Measurements from ENCODE around the gene ADH1B. TPM values are rescaled to one million over a fixed set of nuclear protein-coding genes. Genes with fewer than 3 reads are reported as not detected.
"Not testable (repeated sequence)": the region's sequence is repeated elsewhere in the genome, so short reads cannot be mapped to it uniquely, and the experiment has no call there.

The ADH1B gene
- total and polyA plus RNA-seq, 4 experiments from 2014 or later, result not detected

DNA sequence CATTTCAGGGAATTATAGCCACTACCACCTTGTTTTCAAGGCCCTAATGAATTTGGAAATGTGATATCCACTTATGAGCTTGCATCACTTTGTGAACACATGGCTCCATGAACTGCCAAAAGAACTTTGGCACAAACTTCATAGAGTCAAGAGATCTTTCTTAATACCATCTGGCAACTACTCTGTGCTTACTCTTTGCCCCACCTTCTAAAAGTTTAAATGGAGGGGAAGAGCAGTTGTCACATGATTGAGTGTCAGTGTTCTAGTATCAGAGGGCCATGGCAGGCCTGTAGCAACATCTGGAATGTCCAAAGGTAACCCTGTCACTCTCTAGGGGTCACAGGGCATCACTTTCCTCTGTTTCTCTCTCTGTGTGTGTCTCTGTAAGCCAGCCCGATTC is 2.6 kb upstream of the ADH1B start:
- Histone ChIP-seq H3K4me3 (ENCODE audit: low read length in 2 of 2) (no peak overlapping the region), H3K4me1 (ENCODE audit: insufficient read depth, low read length) (no peaks in the 10 kb centered on the region), H3K9me3 (ENCODE audit: control insufficient read depth in 1 of 2, low read length in 2 of 2) (no peaks in the 10 kb centered on the region), H3K27ac (ENCODE audit: low read depth, low read length) (no peak overlapping the region), H3K27me3 (ENCODE audit: insufficient read depth, low read length) (no peaks in the 10 kb centered on the region), H3K36me3 (ENCODE audit: insufficient read depth, low read length) (no peaks in the 10 kb centered on the region)
- Mint-ChIP-seq H3K4me3 (no peak overlapping the region), H3K4me1 (no peaks in the 10 kb centered on the region), H3K9me3 (peaks cover 0 to 8% (median 0%) of the 10 kb centered on the region in 8 donors), H3K27me3 (peaks cover 2 to 6% of the 10 kb centered on the region in 2 donors), H3K36me3 (no peaks in the 10 kb centered on the region), H3K27ac (no peak overlapping the region)
- intact Hi-C loops (cut with micrococcal nuclease), result no loop called here
- no peak for DNase-seq
- CTCF ChIA-PET (ENCODE audit: partially characterized antibody), result no interaction called here
- POLR2A ChIA-PET (ENCODE audit: partially characterized antibody), result no interaction called here

DNA sequence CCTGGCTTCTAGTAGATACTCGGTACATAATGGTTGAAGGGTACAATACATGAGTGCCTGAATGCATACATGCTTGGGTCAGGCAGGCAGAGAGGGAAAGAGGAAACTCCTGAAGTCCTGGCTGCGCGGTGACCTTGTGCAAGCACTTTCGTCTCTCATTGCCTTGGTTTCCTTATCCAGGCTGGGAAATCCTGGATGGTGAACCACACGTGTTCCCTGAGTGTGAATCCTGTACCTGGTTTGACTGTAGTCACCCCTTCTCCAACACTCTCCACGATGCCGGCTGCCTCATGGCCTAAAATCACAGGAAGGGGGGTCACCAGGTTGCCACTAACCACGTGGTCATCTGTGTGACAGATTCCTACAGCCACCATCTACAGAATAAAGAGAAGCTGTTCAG is 3.4 kb downstream of the ADH1B start:
- H3K27me3 Mint-ChIP-seq, result not testable (repeated sequence)

DNA sequence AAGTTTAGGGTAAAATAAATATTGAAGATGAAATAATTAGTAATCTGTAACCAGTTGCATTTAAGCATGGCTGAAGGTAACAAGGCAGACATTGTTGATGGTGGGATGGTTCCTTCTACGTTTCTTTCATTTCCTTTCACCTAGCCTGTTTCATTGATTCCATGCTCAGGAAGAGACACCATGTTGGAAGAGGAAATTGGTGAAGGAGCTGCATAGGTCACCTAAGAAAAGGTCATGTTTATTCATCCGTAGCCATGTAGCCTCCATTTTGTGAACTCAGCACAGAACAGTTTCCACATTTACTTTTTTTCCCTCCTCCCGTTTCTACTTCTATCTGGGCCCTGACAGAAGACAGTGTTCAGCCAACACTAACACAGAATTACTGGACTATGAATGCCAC is 3.8 kb downstream of the ADH1B start:
- CTCF ChIA-PET (ENCODE audit: partially characterized antibody), result no interaction called here
- no peak overlapping the region for H3K4me3 ChIP-seq (ENCODE audit: low read length in 2 of 2)
- DNase-seq, result no peak
- intact Hi-C loops (cut with micrococcal nuclease), result no loop called here
- no peaks in the 10 kb centered on the region for H3K4me1 ChIP-seq (ENCODE audit: insufficient read depth, low read length)
- peaks cover 1 to 6% of the 10 kb centered on the region in 2 donors for H3K27me3 Mint-ChIP-seq
- no peaks in the 10 kb centered on the region for H3K27me3 ChIP-seq (ENCODE audit: insufficient read depth, low read length)
- H3K4me1 Mint-ChIP-seq, result no peaks in the 10 kb centered on the region
- H3K4me3 Mint-ChIP-seq, result no peak overlapping the region
- no peak overlapping the region for H3K27ac ChIP-seq (ENCODE audit: low read depth, low read length)
- H3K9me3 ChIP-seq (ENCODE audit: control insufficient read depth in 1 of 2, low read length in 2 of 2), result no peaks in the 10 kb centered on the region
- no peaks in the 10 kb centered on the region for H3K36me3 Mint-ChIP-seq
- POLR2A ChIA-PET (ENCODE audit: partially characterized antibody), result no interaction called here
- no peaks in the 10 kb centered on the region for H3K9me3 Mint-ChIP-seq
- H3K36me3 ChIP-seq (ENCODE audit: insufficient read depth, low read length), result no peaks in the 10 kb centered on the region
- no peak overlapping the region for H3K27ac Mint-ChIP-seq

More for the DNA sequence above, 3.4 kb downstream of the ADH1B start:
- H3K27me3 ChIP-seq (ENCODE audit: insufficient read depth, low read length); H3K36me3 Mint-ChIP-seq; DNase-seq; H3K27ac ChIP-seq (ENCODE audit: low read depth, low read length); H3K4me3 ChIP-seq (ENCODE audit: low read length in 2 of 2); H3K27ac Mint-ChIP-seq; POLR2A ChIA-PET (ENCODE audit: partially characterized antibody); H3K4me3 Mint-ChIP-seq; intact Hi-C loops (cut with micrococcal nuclease); H3K9me3 ChIP-seq (ENCODE audit: control insufficient read depth in 1 of 2, low read length in 2 of 2); H3K36me3 ChIP-seq (ENCODE audit: insufficient read depth, low read length); CTCF ChIA-PET (ENCODE audit: partially characterized antibody); H3K4me1 ChIP-seq (ENCODE audit: insufficient read depth, low read length); H3K4me1 Mint-ChIP-seq; H3K9me3 Mint-ChIP-seq: not testable (repeated sequence)

DNA sequence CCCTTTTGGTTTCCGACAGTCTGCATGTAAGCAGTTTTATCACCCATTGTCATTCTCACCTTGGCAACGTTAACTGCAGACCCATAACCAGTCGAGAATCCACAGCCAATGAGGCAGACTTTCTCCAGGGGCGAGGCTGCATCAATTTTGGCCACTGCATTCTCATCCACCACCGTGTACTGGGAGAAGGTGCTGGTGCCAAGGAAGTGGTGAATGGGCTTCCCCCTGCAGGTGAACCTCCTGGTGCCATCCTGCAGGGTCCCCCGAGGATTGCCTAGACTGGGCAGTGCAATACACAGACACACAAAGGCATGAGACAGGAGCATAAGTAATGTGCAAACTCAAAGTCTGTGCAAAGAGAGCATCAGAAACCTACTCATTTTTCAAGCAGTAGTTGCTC is 5.4 kb downstream of the ADH1B start:
- H3K27ac ChIP-seq (ENCODE audit: low read depth, low read length), result no peak overlapping the region
- no peak for DNase-seq
- Mint-ChIP-seq H3K27ac (no peak overlapping the region), H3K36me3 (no peaks in the 10 kb centered on the region), H3K4me1 (no peaks in the 10 kb centered on the region), H3K9me3 (no peaks in the 10 kb centered on the region), H3K27me3 (peaks cover 1 to 9% of the 10 kb centered on the region in 2 donors), H3K4me3 (no peak overlapping the region)
- H3K4me3 ChIP-seq (ENCODE audit: low read length in 2 of 2), result no peak overlapping the region
- no peaks in the 10 kb centered on the region for H3K4me1 ChIP-seq (ENCODE audit: insufficient read depth, low read length)
- ChIA-PET POLR2A (ENCODE audit: partially characterized antibody) (no interaction called here), CTCF (ENCODE audit: partially characterized antibody) (no interaction called here)
- no peaks in the 10 kb centered on the region for H3K27me3 ChIP-seq (ENCODE audit: insufficient read depth, low read length)
- intact Hi-C loops (cut with micrococcal nuclease), result no loop called here
- H3K9me3 ChIP-seq (ENCODE audit: control insufficient read depth in 1 of 2, low read length in 2 of 2), result no peaks in the 10 kb centered on the region
- no peaks in the 10 kb centered on the region for H3K36me3 ChIP-seq (ENCODE audit: insufficient read depth, low read length)

DNA sequence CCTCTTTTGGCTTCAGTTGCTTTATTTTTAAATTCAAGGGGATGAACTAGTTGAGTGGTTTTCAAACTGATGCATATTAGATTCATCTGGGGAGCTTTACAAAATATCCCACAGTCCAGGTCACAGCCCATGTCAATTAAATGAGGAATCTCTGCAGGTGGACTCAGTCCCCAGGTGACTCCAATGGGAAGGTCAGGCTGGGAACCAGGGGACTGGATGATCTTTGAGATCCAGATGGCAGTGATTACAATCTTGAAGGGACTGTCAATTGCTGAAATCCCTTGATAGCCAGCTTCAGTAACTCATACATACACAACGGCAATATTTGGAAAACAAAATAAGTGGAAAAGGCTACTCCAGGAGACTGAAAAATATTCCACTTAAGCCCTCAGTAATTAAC is 7.0 kb downstream of the ADH1B start:
- Mint-ChIP-seq H3K27me3 (peaks cover 2 to 5% of the 10 kb centered on the region in 2 donors), H3K9me3 (no peaks in the 10 kb centered on the region), H3K4me1 (no peaks in the 10 kb centered on the region), H3K27ac (no peak overlapping the region), H3K4me3 (no peak overlapping the region), H3K36me3 (no peaks in the 10 kb centered on the region)
- H3K27ac ChIP-seq (ENCODE audit: low read depth, low read length), result no peak overlapping the region
- no peaks in the 10 kb centered on the region for H3K9me3 ChIP-seq (ENCODE audit: control insufficient read depth in 1 of 2, low read length in 2 of 2)
- intact Hi-C loops (cut with micrococcal nuclease), result no loop called here
- CTCF ChIA-PET (ENCODE audit: partially characterized antibody), result no interaction called here
- H3K4me1 ChIP-seq (ENCODE audit: insufficient read depth, low read length), result no peaks in the 10 kb centered on the region
- no peaks in the 10 kb centered on the region for H3K27me3 ChIP-seq (ENCODE audit: insufficient read depth, low read length)
- H3K4me3 ChIP-seq (ENCODE audit: low read length in 2 of 2), result no peak overlapping the region
- DNase-seq, result no peak
- H3K36me3 ChIP-seq (ENCODE audit: insufficient read depth, low read length), result no peaks in the 10 kb centered on the region
- POLR2A ChIA-PET (ENCODE audit: partially characterized antibody), result no interaction called here

DNA sequence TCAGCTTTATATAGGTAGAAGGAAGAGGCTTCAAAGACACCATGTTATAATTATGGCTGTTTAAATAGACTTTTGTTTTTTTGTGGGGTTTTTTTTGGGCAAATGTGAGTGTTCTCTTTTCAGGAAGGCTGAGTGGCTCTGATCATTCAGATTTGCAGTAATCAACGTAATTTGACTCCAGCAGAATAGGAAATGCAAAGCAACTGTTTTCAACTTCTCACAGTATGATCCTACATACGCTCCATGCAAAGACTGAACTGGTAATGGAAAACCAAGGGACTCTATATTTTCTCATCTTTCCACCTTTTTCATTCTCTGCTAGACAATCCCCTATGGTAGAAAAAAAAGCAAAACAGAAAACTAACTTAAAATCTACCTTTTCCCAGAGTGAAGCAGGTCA is 10.8 kb downstream of the ADH1B start:
- DNase-seq, result no peak
- CTCF ChIA-PET (ENCODE audit: partially characterized antibody), result no interaction called here
- Mint-ChIP-seq H3K27me3 (peaks cover 1 to 3% of the 10 kb centered on the region in 2 donors), H3K9me3 (no peaks in the 10 kb centered on the region), H3K4me1 (no peaks in the 10 kb centered on the region), H3K27ac (no peak overlapping the region), H3K36me3 (no peaks in the 10 kb centered on the region), H3K4me3 (no peak overlapping the region)
- no peaks in the 10 kb centered on the region for H3K9me3 ChIP-seq (ENCODE audit: control insufficient read depth in 1 of 2, low read length in 2 of 2)
- H3K27ac ChIP-seq (ENCODE audit: low read depth, low read length), result no peak overlapping the region
- no peak overlapping the region for H3K4me3 ChIP-seq (ENCODE audit: low read length in 2 of 2)
- no peaks in the 10 kb centered on the region for H3K27me3 ChIP-seq (ENCODE audit: insufficient read depth, low read length)
- no peaks in the 10 kb centered on the region for H3K4me1 ChIP-seq (ENCODE audit: insufficient read depth, low read length)
- no peaks in the 10 kb centered on the region for H3K36me3 ChIP-seq (ENCODE audit: insufficient read depth, low read length)
- intact Hi-C loops (cut with micrococcal nuclease), result no loop called here
- POLR2A ChIA-PET (ENCODE audit: partially characterized antibody), result no interaction called here

DNA sequence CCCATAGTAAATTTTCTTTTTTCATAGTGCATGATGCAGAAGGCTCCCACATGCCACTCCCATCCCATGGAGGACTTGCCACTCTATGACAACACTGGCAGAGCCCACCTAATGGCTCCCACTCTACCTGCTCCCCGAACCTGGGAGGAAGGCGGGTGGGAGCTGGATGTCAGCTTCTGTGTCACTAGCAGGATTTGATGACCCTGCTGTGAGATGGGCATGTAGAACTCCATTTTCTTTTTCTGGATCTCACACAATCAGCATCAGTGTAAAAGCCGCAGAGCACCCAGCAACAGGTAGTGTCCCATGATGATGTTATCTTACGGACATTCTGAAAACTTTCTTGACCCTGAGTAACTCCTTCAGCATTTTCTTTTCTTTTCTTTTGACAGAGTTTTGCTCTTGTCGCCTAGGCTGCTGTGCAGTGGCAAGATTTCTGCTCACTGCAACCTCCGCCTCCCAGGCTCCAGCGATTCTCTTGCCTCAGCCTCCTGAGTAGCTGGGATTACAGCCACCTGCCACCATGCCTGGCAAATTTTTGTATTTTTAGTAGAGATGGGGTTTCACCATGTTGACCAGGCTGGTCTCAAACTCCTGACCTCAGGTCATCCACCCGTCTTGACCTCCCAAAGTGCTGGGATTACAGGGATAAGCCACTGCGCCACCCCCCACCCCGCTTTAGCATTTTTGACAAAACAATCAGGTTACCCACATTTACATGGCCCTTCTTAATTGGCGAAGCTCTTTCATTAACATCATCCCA is 15.4 kb downstream of the ADH1B start:
- no peak for DNase-seq
- no peaks in the 10 kb centered on the region for H3K36me3 ChIP-seq (ENCODE audit: insufficient read depth, low read length)
- H3K36me3 Mint-ChIP-seq, result no peaks in the 10 kb centered on the region
- no peaks in the 10 kb centered on the region for H3K9me3 ChIP-seq (ENCODE audit: control insufficient read depth in 1 of 2, low read length in 2 of 2)
- H3K4me3 ChIP-seq (ENCODE audit: low read length in 2 of 2), result no peak overlapping the region
- no peaks in the 10 kb centered on the region for H3K4me1 ChIP-seq (ENCODE audit: insufficient read depth, low read length)
- no peaks in the 10 kb centered on the region for H3K4me1 Mint-ChIP-seq
- CTCF ChIA-PET (ENCODE audit: partially characterized antibody), result no interaction called here
- intact Hi-C loops (cut with micrococcal nuclease), result no loop called here
- POLR2A ChIA-PET (ENCODE audit: partially characterized antibody), result no interaction called here
- H3K27ac Mint-ChIP-seq, result no peak overlapping the region
- H3K27ac ChIP-seq (ENCODE audit: low read depth, low read length), result no peak overlapping the region
- peaks cover 0 to 9% (median 4%) of the 10 kb centered on the region in 8 donors for H3K9me3 Mint-ChIP-seq
- H3K4me3 Mint-ChIP-seq, result no peak overlapping the region
- peaks cover 0 to 1% of the 10 kb centered on the region in 2 donors for H3K27me3 Mint-ChIP-seq
- no peaks in the 10 kb centered on the region for H3K27me3 ChIP-seq (ENCODE audit: insufficient read depth, low read length)
